ENCODE measurements around the gene DIAPH1. TPM values are rescaled to one million over a fixed set of nuclear protein-coding genes. Genes with fewer than 3 reads are reported as not detected.
A peak's percentile ranks its signal among the peaks of the same experiment; 100 is the strongest.

The DIAPH1 gene
- total RNA-seq, 1 donor from 2014 or later: 44.1 TPM

- H3K4me1 Mint-ChIP-seq (ENCODE audit: low read depth): peaks cover 18% of the 10 kb centered on the region
- TF ChIP-seq CTCF (IDR thresholded peaks at IDR 0.05): no peak
- H3K4me3 Mint-ChIP-seq (ENCODE audit: unreplicated experiment): no peak overlapping the region
- no peaks in the 10 kb centered on the region for H3K27me3 Mint-ChIP-seq (ENCODE audit: low read depth)
- H3K9me3 Mint-ChIP-seq (ENCODE audit: low read depth): no peaks in the 10 kb centered on the region
- DNase-seq (ENCODE audit: low spot score): no peak
- H3K36me3 Mint-ChIP-seq (ENCODE audit: low read depth): peaks cover 13% of the 10 kb centered on the region
- H3K27ac Mint-ChIP-seq (ENCODE audit: unreplicated experiment): no peak overlapping the region
Measured at GRCh38 chr5:141532726-141533125, 86.1 kb downstream of the DIAPH1 start.

GRCh38 chr5:141529873-141530272, 88.9 kb downstream of the DIAPH1 start:
- Mint-ChIP-seq H3K27ac (ENCODE audit: unreplicated experiment) (no peak overlapping the region), H3K27me3 (ENCODE audit: low read depth) (no peaks in the 10 kb centered on the region), H3K9me3 (ENCODE audit: low read depth) (no peaks in the 10 kb centered on the region), H3K4me1 (ENCODE audit: low read depth) (peaks cover 36% of the 10 kb centered on the region), H3K4me3 (ENCODE audit: unreplicated experiment) (no peak overlapping the region), H3K36me3 (ENCODE audit: low read depth) (peaks cover 17% of the 10 kb centered on the region)
- no peak for DNase-seq (ENCODE audit: low spot score)
- TF ChIP-seq CTCF (IDR thresholded peaks at IDR 0.05): no peak

- H3K4me3 Mint-ChIP-seq (ENCODE audit: unreplicated experiment): no peak overlapping the region
- H3K9me3 Mint-ChIP-seq (ENCODE audit: low read depth): no peaks in the 10 kb centered on the region
- TF ChIP-seq CTCF (IDR thresholded peaks at IDR 0.05): no peak
- peaks cover 45% of the 10 kb centered on the region for H3K4me1 Mint-ChIP-seq (ENCODE audit: low read depth)
- H3K27ac Mint-ChIP-seq (ENCODE audit: unreplicated experiment): peak overlapping the region; percentile 50
- no peak for DNase-seq (ENCODE audit: low spot score)
- H3K36me3 Mint-ChIP-seq (ENCODE audit: low read depth): peaks cover 13% of the 10 kb centered on the region
- no peaks in the 10 kb centered on the region for H3K27me3 Mint-ChIP-seq (ENCODE audit: low read depth)
Measured at GRCh38 chr5:141529002-141529401, 89.8 kb downstream of the DIAPH1 start.

GRCh38 chr5:141528291-141528984, 90.4 kb downstream of the DIAPH1 start:
- Mint-ChIP-seq H3K4me3 (ENCODE audit: unreplicated experiment) (no peak overlapping the region), H3K9me3 (ENCODE audit: low read depth) (no peaks in the 10 kb centered on the region), H3K36me3 (ENCODE audit: low read depth) (peaks cover 12% of the 10 kb centered on the region), H3K27me3 (ENCODE audit: low read depth) (no peaks in the 10 kb centered on the region), H3K4me1 (ENCODE audit: low read depth) (peaks cover 49% of the 10 kb centered on the region), H3K27ac (ENCODE audit: unreplicated experiment) (peak overlapping the region; percentile 50)
- TF ChIP-seq CTCF (IDR thresholded peaks at IDR 0.05): no peak
- no peak for DNase-seq (ENCODE audit: low spot score)

- Mint-ChIP-seq H3K4me1 (ENCODE audit: low read depth) (peaks cover 53% of the 10 kb centered on the region), H3K36me3 (ENCODE audit: low read depth) (peaks cover 12% of the 10 kb centered on the region), H3K9me3 (ENCODE audit: low read depth) (no peaks in the 10 kb centered on the region), H3K27me3 (ENCODE audit: low read depth) (no peaks in the 10 kb centered on the region), H3K27ac (ENCODE audit: unreplicated experiment) (no peak overlapping the region), H3K4me3 (ENCODE audit: unreplicated experiment) (no peak overlapping the region)
- no peak for TF ChIP-seq CTCF (IDR thresholded peaks at IDR 0.05)
- DNase-seq (ENCODE audit: low spot score): no peak
Measured at GRCh38 chr5:141527426-141527825, 91.4 kb downstream of the DIAPH1 start.
